BJ (cell line): Measurements from ENCODE around the gene G6PC3. TPM values are rescaled to one million over a fixed set of nuclear protein-coding genes. Genes with fewer than 3 reads are reported as not detected.
A peak's percentile ranks its signal among the peaks of the same experiment; 100 is the strongest.

Source experiments
- CTCF ChIA-PET: fragments of 350-600 bp; formaldehyde crosslinking; extraction: SDS; loops from one replicate; lab custom pipeline; 2021; ENCODE audit warnings: antibody characterized with exemption, inconsistent platforms; lab: Yijun Ruan, JAX
- POLR2A ChIA-PET: fragments of 300-600 bp; sonication (Branson Sonifier 250); formaldehyde crosslinking; extraction: SDS; loops from one replicate; lab custom pipeline; 2021; ENCODE audit warnings: antibody characterized with exemption; lab: Charles Lee
- DNase-seq: peaks from one replicate; pipeline ENCODE4 v3.0.0-alpha.2; 2011; ENCODE audit warnings: low read depth
- H3K27me3 ChIP-seq: 2 replicates; pipeline ENCODE4 v1.6.0; 2011; ENCODE audit warnings: low read length; ENCODE audit not compliant: control insufficient read depth, insufficient read depth
- H3K36me3 ChIP-seq: 2 replicates; pipeline ENCODE4 v1.5.1; 2011; ENCODE audit warnings: low read length; ENCODE audit not compliant: control insufficient read depth, insufficient read depth
- H3K4me3 ChIP-seq: 2 replicates; pipeline ENCODE4 v1.5.1; 2011; ENCODE audit warnings: low read depth, mild to moderate bottlenecking, control low read depth, low read length
- polyA plus RNA-seq: library from polyadenylated mRNA; depleted of rRNA; stranded (reverse); fragments of >200 nt; gene quantifications from 2 replicates; pipeline ENCODE4 v1.2.3, GENCODE V29; 2011; rRNA removed
- small RNA-seq: library from RNA; depleted of rRNA; stranded (forward); fragments of <200 nt; gene quantifications from one replicate; pipeline ENCODE3, GENCODE V24; 2012; ENCODE audit warnings: low replicate concordance, low read depth; ENCODE audit not compliant: insufficient read length
- TF ChIP-seq, protein P1 (sequence below): IDR thresholded peaks from 2 replicates; pipeline ENCODE4 v1.5.1; 2011; ENCODE audit warnings: low read depth, mild to moderate bottlenecking, control low read depth, inconsistent platforms, low read length, moderate library complexity; ENCODE audit not compliant: insufficient read depth

The G6PC3 gene
- polyA plus RNA-seq, 1 experiment: 151 TPM

DNA sequence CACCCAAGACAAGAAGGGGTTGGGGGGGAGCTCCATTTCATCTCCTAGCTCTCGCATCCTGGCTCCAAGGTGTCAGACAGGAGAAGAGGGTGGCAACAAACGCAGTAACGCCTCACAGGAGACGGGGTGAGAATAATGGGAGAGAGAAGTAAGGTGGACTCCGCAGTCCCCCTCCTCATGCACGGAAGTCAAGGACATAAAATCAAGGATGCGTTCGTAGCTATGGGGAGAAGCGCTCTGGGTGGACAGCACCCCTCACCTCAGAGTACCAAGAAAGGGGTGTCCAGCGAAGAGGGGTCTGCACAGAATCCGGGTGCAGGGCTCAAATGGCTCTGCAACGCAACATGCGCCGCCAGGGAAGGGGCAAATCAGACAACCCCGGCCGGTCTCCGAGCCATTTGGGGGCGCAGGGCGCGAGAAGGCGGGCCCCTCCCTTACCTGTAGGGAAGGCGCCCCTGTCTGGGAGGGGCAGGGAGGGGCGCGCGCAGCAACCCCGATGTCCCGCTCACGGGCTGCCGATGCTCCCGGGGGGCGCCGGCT is 52.4 kb downstream of the G6PC3 start:
- CTCF ChIA-PET: interaction anchor here (0.7 to 2.3 kb wide), 19 partner anchors 7 to 223 kb away, joined by 3 to 13 read pairs (median 4); partner anchors contain the start of genes G6PC3, HROB and LSM12
- TF ChIP-seq, protein P1, sequence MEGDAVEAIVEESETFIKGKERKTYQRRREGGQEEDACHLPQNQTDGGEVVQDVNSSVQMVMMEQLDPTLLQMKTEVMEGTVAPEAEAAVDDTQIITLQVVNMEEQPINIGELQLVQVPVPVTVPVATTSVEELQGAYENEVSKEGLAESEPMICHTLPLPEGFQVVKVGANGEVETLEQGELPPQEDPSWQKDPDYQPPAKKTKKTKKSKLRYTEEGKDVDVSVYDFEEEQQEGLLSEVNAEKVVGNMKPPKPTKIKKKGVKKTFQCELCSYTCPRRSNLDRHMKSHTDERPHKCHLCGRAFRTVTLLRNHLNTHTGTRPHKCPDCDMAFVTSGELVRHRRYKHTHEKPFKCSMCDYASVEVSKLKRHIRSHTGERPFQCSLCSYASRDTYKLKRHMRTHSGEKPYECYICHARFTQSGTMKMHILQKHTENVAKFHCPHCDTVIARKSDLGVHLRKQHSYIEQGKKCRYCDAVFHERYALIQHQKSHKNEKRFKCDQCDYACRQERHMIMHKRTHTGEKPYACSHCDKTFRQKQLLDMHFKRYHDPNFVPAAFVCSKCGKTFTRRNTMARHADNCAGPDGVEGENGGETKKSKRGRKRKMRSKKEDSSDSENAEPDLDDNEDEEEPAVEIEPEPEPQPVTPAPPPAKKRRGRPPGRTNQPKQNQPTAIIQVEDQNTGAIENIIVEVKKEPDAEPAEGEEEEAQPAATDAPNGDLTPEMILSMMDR: no peak
- Histone ChIP-seq H3K36me3 (no peaks in the 10 kb centered on the region), H3K27me3 (no peaks in the 10 kb centered on the region), H3K4me3 (peak overlapping the region; percentile 95)
- POLR2A ChIA-PET: interaction anchor here (0.6 to 1.3 kb wide), 6 partner anchors 10 to 108 kb away, joined by 3 to 12 read pairs (median 5); partner anchors contain the start of genes LSM12 and TMEM101
- DNase-seq: no peak

GRCh38 chr17:44123356-44124117 is 53.0 kb downstream of the G6PC3 start, which contains the start of gene HDAC5:
HDAC5 (minus strand) TSS chr17:44123641; CDS start chr17:44117515, 6,126 bp downstream.
- CTCF ChIA-PET: interaction anchor here (0.8 to 2.3 kb wide), 18 partner anchors 8 to 222 kb away, joined by 3 to 13 read pairs (median 4); partner anchors contain the start of genes HROB and LSM12
- TF ChIP-seq, protein P1: peak; percentile 74
- peak within 1 kb of the TSS; percentile 95 for H3K4me3 ChIP-seq
- POLR2A ChIA-PET: interaction anchor here (0.6 to 1.3 kb wide), 5 partner anchors 11 to 109 kb away, joined by 3 to 12 read pairs (median 4); partner anchors contain the start of genes LSM12 and TMEM101
- no peaks in the 10 kb centered on the region for H3K36me3 ChIP-seq
- DNase-seq: peak; percentile 53
- H3K27me3 ChIP-seq: no peaks in the 10 kb centered on the region

GRCh38 chr17:44124118-44124438 is 53.5 kb downstream of the G6PC3 start:
- no peaks in the 10 kb centered on the region for H3K27me3 ChIP-seq
- no peaks in the 10 kb centered on the region for H3K36me3 ChIP-seq
- TF ChIP-seq, protein P1: no peak
- POLR2A ChIA-PET: interaction anchor here (0.9 to 1.3 kb wide), 3 partner anchors 14 to 57 kb away, joined by 3 to 12 read pairs (median 3); partner anchors contain the start of gene LSM12
- peak overlapping the region; percentile 59 for H3K4me3 ChIP-seq
- CTCF ChIA-PET: interaction anchor here (0.9 to 2.3 kb wide), 14 partner anchors 8 to 222 kb away, joined by 3 to 13 read pairs (median 4); partner anchors contain the start of genes HROB and LSM12
- DNase-seq: no peak

Small RNAs within 50 kb of the gene (small RNA-seq; reads per million reads assigned to genes)
- gene RF00012: not detected

Other genes with a start within 250 kb of the G6PC3 start
- gene MPP3, start 237.6 kb upstream of the G6PC3 start, polyA plus RNA-seq: 4.6 and 7.9 TPM in 2 replicates
- gene CD300LG, start 223.6 kb upstream of the G6PC3 start, polyA plus RNA-seq: not detected in 2 replicates
- 3.1 and 5.3 TPM in 2 replicates for gene MPP2, start 163.2 kb upstream of the G6PC3 start, polyA plus RNA-seq
- gene PPY, start 128.3 kb upstream of the G6PC3 start, polyA plus RNA-seq: not detected in 2 replicates
- gene PYY, start 116.8 kb upstream of the G6PC3 start, polyA plus RNA-seq: not detected in 2 replicates
- gene NAGS, start 66.1 kb upstream of the G6PC3 start, polyA plus RNA-seq: 1.1 and 1.6 TPM in 2 replicates
- gene TMEM101, start 55.8 kb upstream of the G6PC3 start, polyA plus RNA-seq: 28.2 and 47.9 TPM in 2 replicates
- gene LSM12, start 4.1 kb upstream of the G6PC3 start, polyA plus RNA-seq: 36.3 and 51.7 TPM in 2 replicates
- 46.4 and 102 TPM in 2 replicates for gene HDAC5, start 52.9 kb downstream of the G6PC3 start, polyA plus RNA-seq
- 2.1 and 3.4 TPM in 2 replicates for gene HROB, start 71.2 kb downstream of the G6PC3 start, polyA plus RNA-seq
- 0.04 TPM in 1 of 2 replicates, not detected in the other for gene ASB16, start 100.0 kb downstream of the G6PC3 start, polyA plus RNA-seq
- gene TMUB2, start 116.2 kb downstream of the G6PC3 start, polyA plus RNA-seq: 43.8 and 64.0 TPM in 2 replicates
- gene ATXN7L3, start 129.1 kb downstream of the G6PC3 start, polyA plus RNA-seq: 47.0 and 53.9 TPM in 2 replicates
- 19.8 and 21.1 TPM in 2 replicates for gene UBTF, start 148.9 kb downstream of the G6PC3 start, polyA plus RNA-seq
- gene SLC4A1, start 197.4 kb downstream of the G6PC3 start, polyA plus RNA-seq: not detected in 2 replicates
- gene RUNDC3A, start 237.9 kb downstream of the G6PC3 start, polyA plus RNA-seq: 0.31 and 0.58 TPM in 2 replicates